Peyer's patch (tissue), 4 donors: ENCODE data around the gene PDK4. TPM values are rescaled to one million over a fixed set of nuclear protein-coding genes. Genes with fewer than 3 reads are reported as not detected.

ENCODE experiments used
- DNase-seq, 3 donors: peaks; one replicate each; pipeline ENCODE4 v3.0.0-alpha.2; 2017 to 2019
- H3K27ac ChIP-seq, 4 donors: fragments of 200-600 bp; sonication (generic); one replicate each; pipeline ENCODE4 v1.5.1; 2016 to 2019
- H3K27me3 ChIP-seq, 2 donors: fragments of 200-600 bp; sonication (generic); one replicate each; pipeline ENCODE4 v1.5.1; 2019
- H3K36me3 ChIP-seq, 3 donors: fragments of 200-600 bp; sonication (generic); one replicate each; pipeline ENCODE4 v1.5.1; 2016 to 2019
- H3K4me1 ChIP-seq, 4 donors: fragments of 200-600 bp; sonication (generic); one replicate each; pipeline ENCODE4 v1.5.1; 2016 to 2019
- H3K4me3 ChIP-seq, 4 donors: fragments of 200-600 bp; sonication (generic); 1 replicate in 3 of 4; 2 replicates in 1 of 4; pipeline ENCODE4 v1.5.1; 2016 to 2019; ENCODE audit warnings: mild to moderate bottlenecking in 1 of 4
- H3K9me3 ChIP-seq, 4 donors: fragments of 200-600 bp; sonication (generic); one replicate each; pipeline ENCODE4 v1.5.1; 2016 to 2019; ENCODE audit warnings: mild to moderate bottlenecking in 1 of 4
- POLR2A ChIP-seq, 2 donors: fragments of 450-650 bp; IDR thresholded peaks; one replicate each; pipeline ENCODE4 v1.5.1; 2017; ENCODE audit warnings: antibody characterized with exemption in 2 of 2, mild to moderate bottlenecking in 2 of 2, moderate library complexity in 2 of 2
- total RNA-seq, 4 donors: library from RNA; depleted of rRNA; stranded (reverse); fragments of >200 nt; gene quantifications; one replicate each; pipeline ENCODE4 v1.1.0, GENCODE V29; 2016
- TF ChIP-seq, protein P1 (sequence below), 6 experiments: fragments of 450-650 bp in 4 of 6; fragments of 200-600 bp in 2 of 6; sonication (generic) in 1 of 6; IDR thresholded peaks; one replicate each; pipeline ENCODE4 v1.5.1; 2017 to 2019; ENCODE audit warnings: antibody characterized with exemption in 6 of 6, mild to moderate bottlenecking in 3 of 6, moderate library complexity in 1 of 6

PDK4 gene
- total RNA-seq, 4 donors from 2014 or later: 130 to 664 (median 240) TPM

DNA sequence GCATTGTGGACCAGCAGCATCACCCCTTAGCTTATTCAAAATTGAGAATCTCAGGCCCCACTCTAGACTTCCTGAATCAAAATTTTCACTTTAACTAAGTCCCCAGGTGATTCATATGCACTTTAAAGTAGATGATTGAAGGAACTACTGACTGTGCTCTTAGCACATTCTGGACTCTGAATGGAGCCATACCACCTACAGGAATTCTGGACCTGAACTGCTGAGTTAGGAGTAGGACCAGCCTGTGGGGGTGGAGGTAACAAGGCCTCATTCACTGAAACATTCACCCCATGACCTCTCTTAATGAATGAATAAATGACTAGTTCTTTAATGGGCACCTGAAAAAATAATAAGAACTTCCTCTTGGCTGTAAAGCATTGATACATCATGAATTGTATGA is 7.3 kb downstream of the PDK4 start:
- TF ChIP-seq POLR2A (IDR thresholded peaks at IDR 0.05): peak in 1 of 2 donors; percentile 26
- TF ChIP-seq, protein P1, sequence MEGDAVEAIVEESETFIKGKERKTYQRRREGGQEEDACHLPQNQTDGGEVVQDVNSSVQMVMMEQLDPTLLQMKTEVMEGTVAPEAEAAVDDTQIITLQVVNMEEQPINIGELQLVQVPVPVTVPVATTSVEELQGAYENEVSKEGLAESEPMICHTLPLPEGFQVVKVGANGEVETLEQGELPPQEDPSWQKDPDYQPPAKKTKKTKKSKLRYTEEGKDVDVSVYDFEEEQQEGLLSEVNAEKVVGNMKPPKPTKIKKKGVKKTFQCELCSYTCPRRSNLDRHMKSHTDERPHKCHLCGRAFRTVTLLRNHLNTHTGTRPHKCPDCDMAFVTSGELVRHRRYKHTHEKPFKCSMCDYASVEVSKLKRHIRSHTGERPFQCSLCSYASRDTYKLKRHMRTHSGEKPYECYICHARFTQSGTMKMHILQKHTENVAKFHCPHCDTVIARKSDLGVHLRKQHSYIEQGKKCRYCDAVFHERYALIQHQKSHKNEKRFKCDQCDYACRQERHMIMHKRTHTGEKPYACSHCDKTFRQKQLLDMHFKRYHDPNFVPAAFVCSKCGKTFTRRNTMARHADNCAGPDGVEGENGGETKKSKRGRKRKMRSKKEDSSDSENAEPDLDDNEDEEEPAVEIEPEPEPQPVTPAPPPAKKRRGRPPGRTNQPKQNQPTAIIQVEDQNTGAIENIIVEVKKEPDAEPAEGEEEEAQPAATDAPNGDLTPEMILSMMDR (IDR thresholded peaks at IDR 0.05): no peak
- H3K36me3 ChIP-seq: peaks cover 0 to 98% (median under 1%) of the 10 kb centered on the region in 3 donors
- no peaks in the 10 kb centered on the region for H3K27me3 ChIP-seq
- peak overlapping the region in 2 of 4 donors; percentile 73 to 91 for H3K27ac ChIP-seq
- no peak for DNase-seq
- peak overlapping the region in 3 of 4 donors; percentile 1 to 73 (median 63) for H3K4me3 ChIP-seq
- H3K9me3 ChIP-seq: no peaks in the 10 kb centered on the region
- peaks cover 0 to 6% (median 0%) of the 10 kb centered on the region in 4 donors for H3K4me1 ChIP-seq

- no peak for TF ChIP-seq POLR2A (IDR thresholded peaks at IDR 0.05)
- TF ChIP-seq, protein P1 (IDR thresholded peaks at IDR 0.05): no peak
- Histone ChIP-seq H3K36me3 (peaks cover 0 to 84% (median 0%) of the 10 kb centered on the region in 3 donors), H3K4me3 (peak overlapping the region in 2 of 4 donors; percentile 34 to 63), H3K4me1 (peaks cover 0 to 6% (median 0%) of the 10 kb centered on the region in 4 donors), H3K27me3 (no peaks in the 10 kb centered on the region), H3K9me3 (no peaks in the 10 kb centered on the region), H3K27ac (peak overlapping the region in 1 of 4 donors; percentile 67)
- DNase-seq: no peak
These were observed 9.4 kb downstream of the PDK4 start for GRCh38 chr7:95586951-95587301.

- peak overlapping the region in 1 of 4 donors; percentile 51 for H3K27ac ChIP-seq
- DNase-seq: no peak
These were observed 10.9 kb downstream of the PDK4 start for GRCh38 chr7:95585426-95585789.

GRCh38 chr7:95584769-95585425 is 11.4 kb downstream of the PDK4 start:
- peaks cover 0 to 65% (median 0%) of the 10 kb centered on the region in 3 donors for H3K36me3 ChIP-seq
- peak overlapping the region in 1 of 4 donors; percentile 51 for H3K27ac ChIP-seq
- no peaks in the 10 kb centered on the region for H3K4me1 ChIP-seq
- no peaks in the 10 kb centered on the region for H3K9me3 ChIP-seq
- TF ChIP-seq, protein P1 (IDR thresholded peaks at IDR 0.05): no peak
- no peak for TF ChIP-seq POLR2A (IDR thresholded peaks at IDR 0.05)
- peak overlapping the region in 1 of 4 donors; percentile 17 for H3K4me3 ChIP-seq
- H3K27me3 ChIP-seq: no peaks in the 10 kb centered on the region
- DNase-seq: no peak

More at GRCh38 chr7:95585426-95585789, 10.9 kb downstream of the PDK4 start:
- Histone ChIP-seq H3K4me3 (no peak overlapping the region), H3K4me1 (no peaks in the 10 kb centered on the region), H3K36me3 (peaks cover 0 to 69% (median 0%) of the 10 kb centered on the region in 3 donors), H3K27me3 (no peaks in the 10 kb centered on the region), H3K9me3 (no peaks in the 10 kb centered on the region)
- TF ChIP-seq POLR2A (IDR thresholded peaks at IDR 0.05): no peak
- TF ChIP-seq, protein P1 (IDR thresholded peaks at IDR 0.05): no peak

DNA sequence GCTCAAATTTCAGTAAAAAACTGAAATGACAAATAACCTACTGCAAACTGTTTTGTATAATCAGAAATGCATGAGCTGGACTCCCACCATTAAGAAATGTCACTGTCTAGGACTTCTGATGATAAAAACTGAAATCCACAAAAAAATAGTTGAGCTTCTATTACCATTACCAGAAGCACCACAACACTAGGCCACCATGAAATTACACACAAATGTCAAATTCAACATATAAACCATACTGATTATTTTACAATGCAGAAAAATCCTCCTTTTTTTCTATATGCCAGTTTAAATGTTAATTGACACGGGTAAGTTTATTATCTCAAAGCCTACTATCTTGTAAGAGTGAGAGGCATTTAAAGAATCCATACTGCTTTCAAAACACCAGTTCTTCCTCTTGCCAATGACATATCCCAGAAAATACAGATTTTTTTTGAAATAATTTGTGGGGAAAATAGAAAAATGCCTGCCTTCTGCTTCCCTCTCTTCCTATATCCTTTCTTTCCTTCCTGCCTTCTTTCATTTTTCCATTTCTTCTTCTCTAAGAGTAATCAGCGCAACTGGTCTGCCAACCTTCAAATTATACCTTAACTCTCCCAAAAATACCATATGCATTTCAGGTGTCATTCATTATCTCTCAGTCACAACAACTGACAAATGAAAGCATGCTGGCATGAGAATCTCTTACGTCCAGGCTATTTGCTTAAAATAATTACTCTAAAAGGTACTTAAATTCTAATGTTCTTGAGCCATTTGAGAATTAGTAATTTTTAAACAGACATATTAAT is 12.3 kb downstream of the PDK4 start:
- H3K4me1 ChIP-seq: no peaks in the 10 kb centered on the region
- peak in 1 of 2 donors; percentile 31 for TF ChIP-seq POLR2A (IDR thresholded peaks at IDR 0.05)
- TF ChIP-seq, protein P1 (IDR thresholded peaks at IDR 0.05): peak in 1 of 6 experiments; percentile 0
- H3K9me3 ChIP-seq: no peaks in the 10 kb centered on the region
- H3K4me3 ChIP-seq: no peak overlapping the region
- peak overlapping the region in 1 of 4 donors; percentile 51 for H3K27ac ChIP-seq
- peaks cover 0 to 56% (median 0%) of the 10 kb centered on the region in 3 donors for H3K36me3 ChIP-seq
- H3K27me3 ChIP-seq: no peaks in the 10 kb centered on the region
- no peak for DNase-seq
